Fibroblast of pulmonary artery (primary cell): ENCODE data around the gene HEBP2.

Experiments
- DNase-seq: peaks from one replicate; pipeline ENCODE4 v3.0.0-alpha.2; 2010; ENCODE audit warnings: low read depth
- H3K4me3 ChIP-seq: replicated peaks from 2 replicates; pipeline ENCODE4 v1.5.1; 2011; ENCODE audit warnings: low read depth, mild to moderate bottlenecking, control low read depth, low read length, moderate library complexity
- TF ChIP-seq, protein P1 (sequence below): IDR thresholded peaks from 2 replicates; pipeline ENCODE4 v1.5.1; 2011; ENCODE audit warnings: mild to moderate bottlenecking, control low read depth, low read length, inconsistent platforms; ENCODE audit errors: missing control alignments

Gene HEBP2

DNA sequence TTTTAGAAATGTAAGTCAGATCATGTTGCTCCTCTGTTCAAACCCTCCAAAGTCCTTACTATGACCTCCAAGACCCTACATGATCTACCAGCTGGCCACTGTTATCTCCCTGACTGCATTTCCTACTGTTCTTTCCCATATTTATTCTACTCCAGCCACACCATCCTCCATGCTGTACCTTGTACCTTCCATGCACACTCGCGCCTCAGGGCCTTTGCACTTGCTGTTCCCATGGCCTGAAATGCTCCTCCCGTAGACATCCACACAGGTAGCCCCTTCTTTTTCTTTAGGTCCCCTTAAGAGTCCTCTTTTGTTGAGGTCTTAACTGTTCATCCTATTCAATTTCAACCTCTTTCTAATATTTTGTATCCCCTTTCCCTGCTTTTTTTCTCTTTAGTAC is 47.0 kb downstream of the HEBP2 start:
- TF ChIP-seq, protein P1, sequence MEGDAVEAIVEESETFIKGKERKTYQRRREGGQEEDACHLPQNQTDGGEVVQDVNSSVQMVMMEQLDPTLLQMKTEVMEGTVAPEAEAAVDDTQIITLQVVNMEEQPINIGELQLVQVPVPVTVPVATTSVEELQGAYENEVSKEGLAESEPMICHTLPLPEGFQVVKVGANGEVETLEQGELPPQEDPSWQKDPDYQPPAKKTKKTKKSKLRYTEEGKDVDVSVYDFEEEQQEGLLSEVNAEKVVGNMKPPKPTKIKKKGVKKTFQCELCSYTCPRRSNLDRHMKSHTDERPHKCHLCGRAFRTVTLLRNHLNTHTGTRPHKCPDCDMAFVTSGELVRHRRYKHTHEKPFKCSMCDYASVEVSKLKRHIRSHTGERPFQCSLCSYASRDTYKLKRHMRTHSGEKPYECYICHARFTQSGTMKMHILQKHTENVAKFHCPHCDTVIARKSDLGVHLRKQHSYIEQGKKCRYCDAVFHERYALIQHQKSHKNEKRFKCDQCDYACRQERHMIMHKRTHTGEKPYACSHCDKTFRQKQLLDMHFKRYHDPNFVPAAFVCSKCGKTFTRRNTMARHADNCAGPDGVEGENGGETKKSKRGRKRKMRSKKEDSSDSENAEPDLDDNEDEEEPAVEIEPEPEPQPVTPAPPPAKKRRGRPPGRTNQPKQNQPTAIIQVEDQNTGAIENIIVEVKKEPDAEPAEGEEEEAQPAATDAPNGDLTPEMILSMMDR, result no peak
- H3K4me3 ChIP-seq, result no peak overlapping the region
- no peak for DNase-seq

DNA sequence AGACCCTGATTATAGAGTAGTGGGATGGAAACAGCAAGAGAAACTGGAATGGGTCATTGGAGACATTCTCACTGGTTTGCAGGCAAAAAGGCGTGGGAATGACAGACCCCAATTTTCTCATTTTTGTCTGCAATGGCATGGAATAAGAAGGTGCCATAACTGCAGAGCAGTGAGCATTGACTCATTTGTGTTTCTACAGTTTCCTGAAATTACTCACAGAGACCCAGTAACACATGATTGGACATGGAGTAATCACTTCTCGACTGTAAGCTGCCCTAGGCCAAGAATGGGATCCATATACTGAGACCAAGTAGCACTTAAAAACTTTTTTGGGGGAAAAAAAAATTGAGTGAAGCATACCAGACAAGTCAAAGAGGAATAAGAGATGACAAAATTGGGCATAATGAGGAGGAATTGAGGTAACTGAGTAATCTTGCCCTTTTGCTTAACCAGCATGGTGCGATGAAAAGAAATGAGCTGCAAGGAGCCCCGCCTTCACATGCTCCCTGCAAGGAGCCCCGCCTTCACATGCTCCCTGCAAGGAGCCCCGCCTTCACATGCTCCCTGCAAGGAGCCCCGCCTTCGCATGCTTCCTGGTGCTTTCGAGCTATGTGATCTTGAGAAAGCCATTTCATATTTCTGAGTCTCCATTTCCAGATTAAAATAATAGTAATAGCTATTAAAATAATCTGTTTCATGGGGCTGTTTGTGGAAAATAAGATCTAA is 51.1 kb downstream of the HEBP2 start:
- no peak for DNase-seq
- H3K4me3 ChIP-seq, result no peak overlapping the region
- TF ChIP-seq, protein P1, result no peak

DNA sequence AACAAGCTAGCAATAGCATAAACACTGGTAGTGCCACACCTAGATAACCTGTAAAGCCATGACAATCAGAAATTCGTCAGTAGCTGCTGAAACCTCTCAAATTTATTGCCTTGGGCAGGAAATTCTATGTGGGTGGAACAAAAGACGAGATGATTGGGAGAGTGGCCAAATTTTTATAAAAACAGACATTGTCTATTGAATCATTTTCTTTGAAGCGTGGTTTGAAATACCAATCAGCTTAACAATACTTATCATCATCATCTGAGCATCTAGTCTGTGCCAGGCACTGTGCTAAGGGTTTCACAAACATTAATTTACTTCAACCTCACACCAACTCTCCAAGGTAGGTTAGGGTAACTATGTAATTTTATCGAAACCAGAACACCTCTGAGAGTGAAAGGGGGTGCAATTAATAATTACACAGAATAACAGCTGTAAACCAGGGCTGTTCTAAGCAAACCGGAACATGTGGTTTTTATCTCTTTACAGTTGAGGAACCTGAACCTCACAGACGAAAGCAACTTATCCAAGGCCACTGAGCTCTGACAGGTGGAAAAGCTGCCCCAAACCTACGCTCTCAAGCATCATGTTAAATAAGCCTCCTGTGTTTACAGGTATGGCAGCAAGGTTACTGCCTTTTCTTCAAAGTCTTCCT is 51.9 kb downstream of the HEBP2 start:
- TF ChIP-seq, protein P1, result no peak
- DNase-seq, result peak; percentile 46
- no peak overlapping the region for H3K4me3 ChIP-seq

DNA sequence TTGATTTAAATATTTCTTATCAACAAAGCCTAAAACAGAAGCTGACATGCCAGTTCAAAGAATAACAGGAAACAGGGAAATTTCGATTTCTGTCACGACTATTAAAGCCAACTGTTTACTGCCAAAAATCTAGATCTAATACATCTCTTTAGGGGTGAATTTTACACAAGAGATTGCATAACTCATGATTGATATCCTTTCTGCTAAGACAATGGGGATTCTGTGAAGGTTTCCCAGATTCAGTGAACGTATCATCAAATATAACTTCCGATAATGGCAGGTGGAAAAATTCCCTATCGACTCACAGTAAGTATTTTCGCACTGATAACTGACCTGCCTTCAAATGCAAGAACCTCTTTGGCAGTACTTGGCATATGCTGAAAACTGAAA is 52.4 kb downstream of the HEBP2 start:
- no peak overlapping the region for H3K4me3 ChIP-seq

DNA sequence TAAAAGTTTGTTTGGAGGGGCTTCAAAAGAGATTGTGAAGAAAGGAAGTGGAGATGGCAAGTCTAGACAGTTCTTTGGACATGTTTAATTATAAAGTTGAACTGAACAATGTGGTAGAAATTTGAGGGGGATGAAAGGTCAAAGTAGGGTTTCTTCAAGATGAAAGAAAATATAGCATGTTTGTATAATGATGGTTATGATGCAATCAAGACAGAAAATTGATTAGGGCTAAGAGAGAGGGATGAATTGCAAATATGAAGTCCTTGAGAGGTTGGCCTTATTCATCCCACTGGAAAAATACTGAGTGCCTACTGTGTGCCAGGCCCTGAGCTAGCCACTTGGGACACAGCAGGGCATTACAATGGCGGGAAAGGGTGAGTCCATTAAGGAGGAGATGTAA is 57.6 kb downstream of the HEBP2 start:
- DNase-seq, result no peak
- TF ChIP-seq, protein P1, result no peak
- no peak overlapping the region for H3K4me3 ChIP-seq

More for the DNA sequence above, 52.4 kb downstream of the HEBP2 start:
- TF ChIP-seq, protein P1, result no peak
- DNase-seq, result no peak

DNA sequence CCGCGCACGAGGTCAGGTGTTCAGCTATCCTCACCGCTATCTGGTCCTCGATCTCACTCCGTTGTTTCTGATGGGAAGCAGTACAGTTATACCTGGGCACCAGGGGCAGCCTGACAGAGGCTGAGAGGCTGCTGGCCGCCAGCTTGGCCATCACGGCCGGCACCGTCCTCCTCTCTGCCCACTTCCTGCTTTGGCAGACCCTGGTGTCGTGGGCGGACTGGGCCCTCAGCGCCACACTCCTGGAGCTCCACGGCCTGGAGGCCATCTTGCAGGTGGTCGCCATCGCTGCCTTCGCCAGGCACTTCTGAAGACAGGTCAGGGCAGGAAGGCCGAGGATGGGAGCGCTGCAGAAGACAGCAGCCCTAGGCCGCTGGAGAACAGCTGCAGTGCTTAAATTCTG is 60.1 kb downstream of the HEBP2 start:
- TF ChIP-seq, protein P1, result no peak
- DNase-seq, result no peak
- H3K4me3 ChIP-seq, result no peak overlapping the region
